Measurements from ENCODE around the gene BCAS3.

DNA sequence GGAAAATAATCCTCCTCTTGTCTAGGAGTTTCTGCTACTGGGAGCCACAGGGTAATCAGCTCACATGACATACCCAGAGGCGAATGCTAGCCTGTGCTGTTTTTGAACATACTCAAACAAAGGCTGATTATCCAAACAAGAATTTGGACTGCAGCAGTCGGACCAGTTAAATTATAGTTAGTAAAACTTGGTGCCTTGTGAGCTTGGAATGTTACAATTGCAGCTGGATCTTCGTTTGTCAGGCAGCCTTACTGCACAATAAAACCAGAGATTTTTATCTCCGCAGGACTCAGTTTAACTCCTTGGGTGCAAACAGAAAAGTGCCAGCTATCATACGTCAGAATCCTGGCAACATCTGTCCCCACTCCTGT lies 558.2 kb downstream of the BCAS3 start:
- no peak for TF ChIP-seq CTCF (IDR thresholded peaks at IDR 0.05; ENCODE audit: low read length)
- no peak for TF ChIP-seq EZH2 (IDR thresholded peaks at IDR 0.05; ENCODE audit: borderline replicate concordance, low read length)

All from OCI-LY1 (cell line).